ENCODE data around the gene AP5S1.

DNA sequence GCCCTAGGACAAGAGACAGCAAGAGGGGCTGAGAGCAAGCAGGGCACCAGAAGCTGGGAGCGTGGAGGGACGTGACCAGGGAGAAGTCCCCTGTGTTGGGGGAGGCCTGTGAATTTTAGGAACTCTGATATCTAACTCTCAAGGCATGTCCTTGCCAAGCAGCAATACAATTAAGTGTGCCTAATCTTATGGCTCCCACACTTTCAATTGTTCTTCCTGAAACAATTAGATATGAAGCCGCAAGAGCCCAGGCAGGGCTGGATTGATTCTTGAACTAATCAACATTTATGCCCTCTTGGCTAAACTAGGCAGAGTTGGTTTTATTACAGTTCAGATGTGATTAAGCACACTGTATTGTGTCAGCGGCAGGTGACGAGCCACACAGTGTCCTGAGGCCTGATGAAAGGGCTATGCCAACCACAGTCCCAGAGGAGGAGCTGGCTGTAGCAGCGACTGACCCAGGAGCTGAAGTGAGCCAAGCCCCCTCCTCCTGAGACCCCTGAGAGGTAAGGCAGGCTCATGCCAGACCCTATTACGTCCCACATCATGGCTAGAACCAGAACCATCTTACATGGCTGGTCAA lies 22.1 kb downstream of the AP5S1 start:
- TF ChIP-seq ZC3H10 (CRISPR knock-in tag; IDR thresholded peaks at IDR 0.05) (no peak), OSR1 (CRISPR knock-in tag; IDR thresholded peaks at IDR 0.05) (no peak), PPARA (CRISPR knock-in tag; IDR thresholded peaks at IDR 0.05; ENCODE audit: borderline replicate concordance) (no peak), GLIS3 (CRISPR knock-in tag; IDR thresholded peaks at IDR 0.05) (no peak), TOX (CRISPR knock-in tag; IDR thresholded peaks at IDR 0.05; ENCODE audit: borderline replicate concordance) (no peak), ZNF8 (CRISPR knock-in tag; IDR thresholded peaks at IDR 0.05) (no peak), PATZ1 (CRISPR knock-in tag; IDR thresholded peaks at IDR 0.05; ENCODE audit: borderline replicate concordance) (no peak), ZFP30 (CRISPR knock-in tag; IDR thresholded peaks at IDR 0.05) (no peak), RARB (CRISPR knock-in tag; IDR thresholded peaks at IDR 0.05) (no peak), CSDC2 (CRISPR knock-in tag; IDR thresholded peaks at IDR 0.05) (no peak)
- TF ChIP-seq, protein P1, sequence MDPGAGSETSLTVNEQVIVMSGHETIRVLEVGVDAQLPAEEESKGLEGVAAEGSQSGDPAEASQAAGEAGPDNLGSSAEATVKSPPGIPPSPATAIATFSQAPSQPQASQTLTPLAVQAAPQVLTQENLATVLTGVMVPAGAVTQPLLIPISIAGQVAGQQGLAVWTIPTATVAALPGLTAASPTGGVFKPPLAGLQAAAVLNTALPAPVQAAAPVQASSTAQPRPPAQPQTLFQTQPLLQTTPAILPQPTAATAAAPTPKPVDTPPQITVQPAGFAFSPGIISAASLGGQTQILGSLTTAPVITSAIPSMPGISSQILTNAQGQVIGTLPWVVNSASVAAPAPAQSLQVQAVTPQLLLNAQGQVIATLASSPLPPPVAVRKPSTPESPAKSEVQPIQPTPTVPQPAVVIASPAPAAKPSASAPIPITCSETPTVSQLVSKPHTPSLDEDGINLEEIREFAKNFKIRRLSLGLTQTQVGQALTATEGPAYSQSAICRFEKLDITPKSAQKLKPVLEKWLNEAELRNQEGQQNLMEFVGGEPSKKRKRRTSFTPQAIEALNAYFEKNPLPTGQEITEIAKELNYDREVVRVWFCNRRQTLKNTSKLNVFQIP (CRISPR knock-in tag; IDR thresholded peaks at IDR 0.05; ENCODE audit: borderline replicate concordance, low read depth) = no peak
- TF ChIP-seq, protein P2, sequence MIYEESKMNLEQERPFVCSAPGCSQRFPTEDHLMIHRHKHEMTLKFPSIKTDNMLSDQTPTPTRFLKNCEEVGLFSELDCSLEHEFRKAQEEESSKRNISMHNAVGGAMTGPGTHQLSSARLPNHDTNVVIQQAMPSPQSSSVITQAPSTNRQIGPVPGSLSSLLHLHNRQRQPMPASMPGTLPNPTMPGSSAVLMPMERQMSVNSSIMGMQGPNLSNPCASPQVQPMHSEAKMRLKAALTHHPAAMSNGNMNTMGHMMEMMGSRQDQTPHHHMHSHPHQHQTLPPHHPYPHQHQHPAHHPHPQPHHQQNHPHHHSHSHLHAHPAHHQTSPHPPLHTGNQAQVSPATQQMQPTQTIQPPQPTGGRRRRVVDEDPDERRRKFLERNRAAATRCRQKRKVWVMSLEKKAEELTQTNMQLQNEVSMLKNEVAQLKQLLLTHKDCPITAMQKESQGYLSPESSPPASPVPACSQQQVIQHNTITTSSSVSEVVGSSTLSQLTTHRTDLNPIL (CRISPR knock-in tag; IDR thresholded peaks at IDR 0.05; ENCODE audit: low read depth) = no peak
